MCF 10A (cell line): ENCODE results near the gene PLAAT4. TPM values are rescaled to one million over a fixed set of nuclear protein-coding genes. Genes with fewer than 3 reads are reported as not detected.

Source experiments
- BruUV-seq: library from RNA; stranded (reverse); fragments of 400-500 nt; replicated peaks from 2 replicates; lab custom pipeline; 2021; lab: Mats Ljungman, UMichigan
- CTCF ChIA-PET: fragments of 300-600 bp; sonication (Branson Sonifier 250); formaldehyde crosslinking; extraction: SDS; loops from one replicate; lab custom pipeline; 2021; ENCODE audit warnings: antibody characterized with exemption, inconsistent platforms; lab: Yijun Ruan, JAX
- POLR2A ChIA-PET: fragments of 300-600, 350-650 bp; sonication (Branson Sonifier 250); formaldehyde crosslinking; extraction: SDS; loops from one replicate; lab custom pipeline; 2020; ENCODE audit warnings: antibody characterized with exemption, inconsistent platforms; lab: Yijun Ruan, JAX
- DNase-seq: peaks from one replicate; pipeline ENCODE4 v3.0.0-alpha.2; 2018; ENCODE audit not compliant: unreplicated experiment
- H3K27ac Mint-ChIP-seq: one replicate; pipeline ENCODE4 v1.8.0; 2022; ENCODE audit warnings: mild to moderate bottlenecking, low read depth, mixed read lengths; ENCODE audit not compliant: unreplicated experiment
- H3K27me3 Mint-ChIP-seq: one replicate; pipeline ENCODE4 v1.8.0; 2022; ENCODE audit warnings: mixed read lengths; ENCODE audit not compliant: insufficient read depth, unreplicated experiment
- H3K36me3 Mint-ChIP-seq: one replicate; pipeline ENCODE4 v1.8.0; 2022; ENCODE audit warnings: mild to moderate bottlenecking, moderate library complexity, mixed read lengths; ENCODE audit not compliant: insufficient read depth, unreplicated experiment
- H3K4me1 Mint-ChIP-seq: one replicate; pipeline ENCODE4 v1.8.0; 2022; ENCODE audit warnings: mixed read lengths; ENCODE audit not compliant: insufficient read depth, unreplicated experiment
- H3K4me3 Mint-ChIP-seq: one replicate; pipeline ENCODE4 v1.8.0; 2022; ENCODE audit warnings: mild to moderate bottlenecking, moderate library complexity, mixed read lengths; ENCODE audit not compliant: unreplicated experiment
- H3K9me3 Mint-ChIP-seq: one replicate; pipeline ENCODE4 v1.8.0; 2022; ENCODE audit warnings: mixed read lengths; ENCODE audit not compliant: unreplicated experiment
- intact Hi-C: fragments of 100-400 bp; cut with micrococcal nuclease; formaldehyde crosslinking; loops from 2 replicates; pipeline ENCODE4 v1.14.1; 2022
- total RNA-seq: library from RNA; stranded (reverse); gene quantifications from 2 replicates; pipeline ENCODE4 v1.2.3, GENCODE V29; 2022
- TF ChIP-seq, protein P1 (sequence below): fragments of 200-600 bp; IDR thresholded peaks from one replicate; pipeline ENCODE4 v1.8.0; 2022; ENCODE audit warnings: antibody characterized with exemption, mild to moderate bottlenecking; ENCODE audit not compliant: unreplicated experiment

PLAAT4 gene
- total RNA-seq, 1 experiment from 2014 or later: 0.96 TPM

GRCh38 chr11:63554877-63555223 is 18.2 kb downstream of the PLAAT4 start:
- Mint-ChIP-seq H3K9me3 (no peaks in the 10 kb centered on the region), H3K27me3 (no peaks in the 10 kb centered on the region), H3K36me3 (peaks cover 5% of the 10 kb centered on the region), H3K4me3 (no peak overlapping the region), H3K4me1 (peaks cover under 1% of the 10 kb centered on the region), H3K27ac (no peak overlapping the region)
- POLR2A ChIA-PET: interaction anchor here (1.2 kb wide), 1 partner anchor 10 kb away, joined by 3 read pairs; no protein-coding TSS in a partner anchor
- no peak for DNase-seq
- intact Hi-C loops: no loop called here
- BruUV-seq: no TSS peak
- CTCF ChIA-PET: interaction anchor here (0.8 kb wide), 1 partner anchor 72 kb away, joined by 3 read pairs; no protein-coding TSS in a partner anchor
- TF ChIP-seq, protein P1, sequence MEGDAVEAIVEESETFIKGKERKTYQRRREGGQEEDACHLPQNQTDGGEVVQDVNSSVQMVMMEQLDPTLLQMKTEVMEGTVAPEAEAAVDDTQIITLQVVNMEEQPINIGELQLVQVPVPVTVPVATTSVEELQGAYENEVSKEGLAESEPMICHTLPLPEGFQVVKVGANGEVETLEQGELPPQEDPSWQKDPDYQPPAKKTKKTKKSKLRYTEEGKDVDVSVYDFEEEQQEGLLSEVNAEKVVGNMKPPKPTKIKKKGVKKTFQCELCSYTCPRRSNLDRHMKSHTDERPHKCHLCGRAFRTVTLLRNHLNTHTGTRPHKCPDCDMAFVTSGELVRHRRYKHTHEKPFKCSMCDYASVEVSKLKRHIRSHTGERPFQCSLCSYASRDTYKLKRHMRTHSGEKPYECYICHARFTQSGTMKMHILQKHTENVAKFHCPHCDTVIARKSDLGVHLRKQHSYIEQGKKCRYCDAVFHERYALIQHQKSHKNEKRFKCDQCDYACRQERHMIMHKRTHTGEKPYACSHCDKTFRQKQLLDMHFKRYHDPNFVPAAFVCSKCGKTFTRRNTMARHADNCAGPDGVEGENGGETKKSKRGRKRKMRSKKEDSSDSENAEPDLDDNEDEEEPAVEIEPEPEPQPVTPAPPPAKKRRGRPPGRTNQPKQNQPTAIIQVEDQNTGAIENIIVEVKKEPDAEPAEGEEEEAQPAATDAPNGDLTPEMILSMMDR: no peak

DNA sequence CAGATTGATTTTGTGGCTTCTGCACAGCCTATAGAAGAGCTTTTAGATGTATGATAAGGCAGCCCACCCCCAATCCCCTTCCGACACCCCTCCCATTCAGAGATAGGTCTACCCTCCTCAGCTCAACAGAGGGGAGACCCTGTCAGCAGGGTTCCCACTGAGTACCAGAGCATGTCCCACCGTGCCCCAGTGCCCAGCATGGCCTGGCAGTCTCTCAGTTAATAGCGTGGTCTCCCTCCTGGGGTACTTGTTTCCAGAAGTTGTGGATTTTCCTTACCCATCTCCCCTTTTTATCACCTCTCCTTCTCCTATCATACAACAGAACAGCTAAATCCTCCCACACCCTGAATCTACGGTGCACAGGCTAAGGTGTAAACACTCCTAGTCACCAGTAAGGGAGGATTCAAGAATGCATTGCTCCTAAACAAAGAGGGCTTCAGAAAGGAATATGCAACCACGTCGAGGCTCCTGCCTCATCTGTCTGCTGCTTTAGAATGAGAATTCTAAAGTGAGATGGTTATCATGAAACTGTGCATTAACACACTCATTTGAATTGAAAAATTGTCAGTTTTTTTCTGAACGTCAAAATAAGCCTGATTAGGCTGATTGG is 19.9 kb downstream of the PLAAT4 start:
- H3K4me1 Mint-ChIP-seq: peaks cover 16% of the 10 kb centered on the region
- intact Hi-C loops: no loop called here
- H3K27ac Mint-ChIP-seq: no peak overlapping the region
- DNase-seq: no peak
- no peaks in the 10 kb centered on the region for H3K9me3 Mint-ChIP-seq
- peaks cover 5% of the 10 kb centered on the region for H3K36me3 Mint-ChIP-seq
- no peak overlapping the region for H3K4me3 Mint-ChIP-seq
- BruUV-seq: no TSS peak
- no peaks in the 10 kb centered on the region for H3K27me3 Mint-ChIP-seq
- CTCF ChIA-PET: interaction anchor here (0.7 kb wide), 1 partner anchor 83 kb away, joined by 3 read pairs; no protein-coding TSS in a partner anchor
- TF ChIP-seq, protein P1: no peak
- POLR2A ChIA-PET: no interaction called here

GRCh38 chr11:63557570-63557969 is 21.0 kb downstream of the PLAAT4 start:
- Mint-ChIP-seq H3K4me1 (peaks cover 16% of the 10 kb centered on the region), H3K36me3 (peaks cover 5% of the 10 kb centered on the region), H3K4me3 (no peak overlapping the region), H3K27me3 (no peaks in the 10 kb centered on the region), H3K27ac (no peak overlapping the region), H3K9me3 (no peaks in the 10 kb centered on the region)
- intact Hi-C loops: no loop called here
- CTCF ChIA-PET: interaction anchor here (0.6 kb wide), 1 partner anchor 147 kb away, joined by 4 read pairs; no protein-coding TSS in a partner anchor
- no TSS peak for BruUV-seq
- TF ChIP-seq, protein P1: no peak
- POLR2A ChIA-PET: no interaction called here
- DNase-seq: no peak

- no peak overlapping the region for H3K4me3 Mint-ChIP-seq
- BruUV-seq: no TSS peak
- no peak for DNase-seq
- CTCF ChIA-PET: interaction anchor here (0.8 to 1.2 kb wide), 2 partner anchors 25 to 81 kb away, joined by 3 read pairs; no protein-coding TSS in a partner anchor
- no peaks in the 10 kb centered on the region for H3K36me3 Mint-ChIP-seq
- intact Hi-C loops: no loop called here
- H3K27me3 Mint-ChIP-seq: no peaks in the 10 kb centered on the region
- H3K4me1 Mint-ChIP-seq: peaks cover 18% of the 10 kb centered on the region
- POLR2A ChIA-PET: interaction anchor here (0.6 to 1.4 kb wide), 3 partner anchors 12 to 64 kb away, joined by 3 to 5 read pairs (median 3); partner anchors contain the start of gene LGALS12
- no peaks in the 10 kb centered on the region for H3K9me3 Mint-ChIP-seq
- TF ChIP-seq, protein P1: no peak
- no peak overlapping the region for H3K27ac Mint-ChIP-seq
Measured at GRCh38 chr11:63558459-63559157, 22.0 kb downstream of the PLAAT4 start.
